Lower lobe of right lung (tissue), 2 donors: ENCODE measurements around the gene MYL3. TPM values are rescaled to one million over a fixed set of nuclear protein-coding genes. Genes with fewer than 3 reads are reported as not detected.
A peak's percentile ranks its signal among the peaks of the same experiment; 100 is the strongest.

Experiments
- ATAC-seq, 2 donors: fragments of 200-7000 bp; cut with Tn5 transposase; one replicate each; pipeline ENCODE4 v1.9.1; 2020 to 2022; ENCODE audit warnings: mild to moderate bottlenecking in 2 of 2, moderate library complexity in 2 of 2
- DNase-seq: peaks from one replicate; pipeline ENCODE4 v3.0.0-alpha.2; 2020
- H3K27ac ChIP-seq: fragments of 200-600 bp; one replicate; pipeline ENCODE4 v1.8.0; 2022
- H3K27me3 ChIP-seq: fragments of 200-600 bp; one replicate; pipeline ENCODE4 v1.8.0; 2022; ENCODE audit warnings: low read depth
- H3K36me3 ChIP-seq: fragments of 200-600 bp; one replicate; pipeline ENCODE4 v1.8.0; 2022; ENCODE audit warnings: mild to moderate bottlenecking
- H3K4me1 ChIP-seq: fragments of 200-600 bp; one replicate; pipeline ENCODE4 v1.8.0; 2022
- H3K4me3 ChIP-seq: fragments of 200-600 bp; one replicate; pipeline ENCODE4 v1.8.0; 2022; ENCODE audit warnings: mild to moderate bottlenecking
- H3K9me3 ChIP-seq: fragments of 200-600 bp; one replicate; pipeline ENCODE4 v1.8.0; 2022
- intact Hi-C: fragments of 100-400 bp; cut with DNase I; formaldehyde crosslinking; loops from one replicate; pipeline ENCODE4 v1.11.0; 2022
- total RNA-seq: library from RNA; stranded (reverse); fragmentation: NEBNext Ultra II Directional; extraction: Animal tissue kit (Norgen Biotek cat#: 25700); gene quantifications from one replicate; pipeline ENCODE4 v1.2.1, GENCODE V29; 2021
- TF ChIP-seq, protein P1 (sequence below): fragments of 200-600 bp; IDR thresholded peaks from one replicate; pipeline ENCODE4 v1.8.0; 2022; ENCODE audit warnings: antibody characterized with exemption, mild to moderate bottlenecking
- donor health status: DM: no; HTN: yes; CAD: no; lungs with severe emphysema.

Gene MYL3
- total RNA-seq, 1 donor from 2014 or later = 2.0 TPM

DNA sequence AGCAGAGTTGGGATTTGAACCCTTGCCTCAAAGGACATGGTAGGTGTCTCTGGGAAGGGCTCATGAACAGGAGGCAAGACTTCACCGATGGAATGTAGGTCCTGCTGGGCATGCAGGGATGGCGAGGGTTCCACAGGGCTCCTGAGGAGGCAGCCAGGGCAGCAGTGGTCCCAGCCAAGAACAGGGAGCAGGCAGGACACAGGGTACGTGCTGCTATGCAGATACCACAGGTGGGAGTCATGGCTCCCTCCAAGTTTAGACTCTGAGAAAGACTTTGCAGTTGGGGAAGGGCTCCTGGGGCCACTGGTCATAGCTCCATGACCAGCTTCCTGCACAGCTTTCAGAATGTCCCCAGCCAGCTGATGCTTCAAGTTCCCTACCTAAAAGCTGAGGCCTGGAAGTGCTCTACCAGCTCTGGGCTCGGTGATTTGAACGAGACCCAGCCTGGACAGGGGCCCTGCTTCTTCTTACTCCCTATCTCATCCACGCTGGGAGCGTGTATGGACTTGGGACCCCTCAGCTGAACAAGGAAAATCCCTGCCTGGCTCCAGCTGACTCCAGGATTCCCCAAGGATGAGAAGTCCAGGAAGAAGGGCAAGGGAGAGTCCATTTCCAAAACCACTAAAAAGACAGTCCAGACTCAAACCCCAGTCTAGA lies 747 bp downstream of the MYL3 start:
- no peak for ATAC-seq
- H3K27me3 ChIP-seq = no peaks in the 10 kb centered on the region
- no peak overlapping the region for H3K4me3 ChIP-seq
- intact Hi-C loops = no loop called here
- H3K4me1 ChIP-seq = peaks cover 22% of the 10 kb centered on the region
- no peaks in the 10 kb centered on the region for H3K9me3 ChIP-seq
- no peaks in the 10 kb centered on the region for H3K36me3 ChIP-seq
- no peak overlapping the region for H3K27ac ChIP-seq
- TF ChIP-seq, protein P1, sequence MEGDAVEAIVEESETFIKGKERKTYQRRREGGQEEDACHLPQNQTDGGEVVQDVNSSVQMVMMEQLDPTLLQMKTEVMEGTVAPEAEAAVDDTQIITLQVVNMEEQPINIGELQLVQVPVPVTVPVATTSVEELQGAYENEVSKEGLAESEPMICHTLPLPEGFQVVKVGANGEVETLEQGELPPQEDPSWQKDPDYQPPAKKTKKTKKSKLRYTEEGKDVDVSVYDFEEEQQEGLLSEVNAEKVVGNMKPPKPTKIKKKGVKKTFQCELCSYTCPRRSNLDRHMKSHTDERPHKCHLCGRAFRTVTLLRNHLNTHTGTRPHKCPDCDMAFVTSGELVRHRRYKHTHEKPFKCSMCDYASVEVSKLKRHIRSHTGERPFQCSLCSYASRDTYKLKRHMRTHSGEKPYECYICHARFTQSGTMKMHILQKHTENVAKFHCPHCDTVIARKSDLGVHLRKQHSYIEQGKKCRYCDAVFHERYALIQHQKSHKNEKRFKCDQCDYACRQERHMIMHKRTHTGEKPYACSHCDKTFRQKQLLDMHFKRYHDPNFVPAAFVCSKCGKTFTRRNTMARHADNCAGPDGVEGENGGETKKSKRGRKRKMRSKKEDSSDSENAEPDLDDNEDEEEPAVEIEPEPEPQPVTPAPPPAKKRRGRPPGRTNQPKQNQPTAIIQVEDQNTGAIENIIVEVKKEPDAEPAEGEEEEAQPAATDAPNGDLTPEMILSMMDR = no peak
- peak; percentile 19 for DNase-seq

DNA sequence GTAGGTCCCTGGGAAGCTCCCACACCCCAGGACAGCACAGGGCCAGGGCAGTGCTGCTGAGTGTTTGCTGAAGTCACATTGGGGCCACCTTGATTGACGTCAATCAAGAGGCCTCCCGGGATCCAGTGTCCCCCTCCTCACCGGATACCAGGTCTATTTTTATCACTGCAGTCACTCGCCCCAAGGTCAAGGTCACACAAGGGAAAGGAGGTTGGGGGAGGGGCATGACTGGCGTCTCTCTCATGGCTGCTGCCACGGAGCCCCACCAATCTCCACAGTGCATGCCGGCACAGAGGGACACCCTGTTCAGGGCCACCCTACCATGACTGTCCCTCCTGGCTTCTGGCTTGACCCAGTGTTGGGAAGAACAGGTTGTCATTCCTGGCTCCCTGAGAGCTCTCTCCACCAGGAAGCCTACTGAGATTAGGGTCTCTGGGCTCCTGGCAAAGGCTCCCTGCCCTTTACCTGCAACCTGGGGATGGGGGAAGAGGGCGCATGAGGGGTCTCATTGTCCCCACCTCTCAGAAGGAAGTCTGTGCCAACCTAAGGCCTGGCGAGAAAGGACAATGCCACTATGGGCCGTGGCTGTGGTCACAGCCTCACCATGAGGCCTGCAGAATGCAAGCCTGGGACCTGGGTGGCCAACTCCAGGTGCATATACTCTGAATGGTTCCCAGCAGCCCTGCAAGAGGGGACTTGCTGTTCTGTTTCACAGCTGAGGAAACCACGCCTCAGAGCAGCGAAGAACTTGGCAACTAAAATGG lies 1.5 kb downstream of the MYL3 start:
- Histone ChIP-seq H3K9me3 (no peaks in the 10 kb centered on the region), H3K4me1 (peaks cover 15% of the 10 kb centered on the region), H3K4me3 (no peak overlapping the region), H3K27ac (no peak overlapping the region), H3K36me3 (no peaks in the 10 kb centered on the region), H3K27me3 (no peaks in the 10 kb centered on the region)
- TF ChIP-seq, protein P1 = no peak
- no peak for ATAC-seq
- intact Hi-C loops = no loop called here
- peak; percentile 21 for DNase-seq

DNA sequence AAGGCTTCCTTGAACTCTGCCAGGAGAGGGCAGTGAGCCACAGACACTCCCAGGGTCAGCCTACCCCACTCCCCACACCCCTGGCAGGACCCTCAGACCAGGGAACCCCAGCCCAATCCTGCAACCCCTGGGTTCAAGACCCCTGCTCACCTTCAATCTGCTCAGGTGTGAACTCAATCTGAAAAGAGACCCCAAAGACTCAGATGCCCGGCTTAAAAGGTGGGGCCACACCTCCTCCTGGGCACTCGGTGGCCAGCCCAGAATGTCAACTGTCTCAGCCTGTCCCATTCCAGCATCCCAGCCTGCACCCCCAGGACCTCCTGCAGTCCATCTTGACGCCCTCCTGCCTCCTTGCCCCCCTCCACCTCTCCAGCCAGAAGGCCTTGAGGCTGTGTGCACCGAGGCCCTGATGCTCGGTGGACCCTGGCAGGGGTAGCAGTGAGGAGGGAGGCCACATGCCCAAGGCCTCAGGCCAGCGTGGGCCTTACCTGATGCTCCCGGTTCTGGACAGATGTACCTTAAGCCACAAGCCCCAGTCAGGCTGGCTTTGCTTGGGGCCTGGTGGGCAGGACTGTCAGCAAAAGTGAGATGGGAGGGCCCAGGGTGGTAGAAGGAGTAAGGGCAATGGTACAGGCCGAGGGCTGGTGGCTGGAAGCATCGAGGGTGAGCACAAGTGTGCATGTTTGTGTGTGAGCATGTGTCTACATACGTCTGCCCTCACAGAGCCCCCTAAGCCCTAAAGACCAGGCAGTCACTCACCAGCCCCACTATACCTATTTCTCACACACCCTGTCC lies 2.2 kb downstream of the MYL3 start:
- peak; percentile 30 for DNase-seq

DNA sequence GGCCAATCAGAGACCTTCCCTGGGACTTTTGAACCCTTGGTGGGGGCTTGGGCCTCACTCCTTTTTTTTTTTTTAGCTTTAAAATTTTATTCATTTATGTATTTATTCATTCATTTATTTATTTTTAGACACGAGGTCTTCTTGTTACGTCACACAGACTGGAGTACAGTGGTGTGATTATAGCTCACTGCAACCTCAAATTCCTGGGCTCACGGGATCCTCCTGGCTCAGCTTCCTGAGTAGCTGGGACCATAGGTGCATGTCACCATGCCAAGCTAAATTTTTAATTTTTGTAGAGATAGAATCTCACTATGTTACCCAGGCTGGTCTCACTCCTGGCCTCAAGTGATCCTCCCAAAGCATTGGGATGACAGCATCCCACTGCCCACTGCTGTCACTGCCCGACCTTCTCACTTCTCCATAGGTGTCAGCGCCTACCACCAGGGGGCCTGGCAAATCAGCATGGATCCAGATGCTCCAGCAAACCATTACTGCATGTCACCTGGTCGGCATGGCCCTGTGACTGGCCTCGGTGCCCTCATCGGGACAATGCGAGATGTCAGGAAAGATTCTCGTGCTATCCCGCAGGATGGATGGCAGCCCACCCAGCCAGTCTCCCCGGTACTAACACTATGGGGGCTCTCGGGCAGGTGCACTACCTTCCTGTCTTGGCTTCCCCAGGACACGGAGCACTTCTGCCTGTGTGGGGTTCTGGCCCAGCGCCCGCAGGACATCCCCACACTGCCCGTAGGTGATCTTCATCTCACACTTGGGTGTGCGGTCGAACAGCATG lies 3.0 kb downstream of the MYL3 start:
- H3K27ac ChIP-seq = no peak overlapping the region
- no peaks in the 10 kb centered on the region for H3K36me3 ChIP-seq
- TF ChIP-seq, protein P1 = peak; percentile 28
- H3K4me3 ChIP-seq = no peak overlapping the region
- ATAC-seq = no peak
- no peaks in the 10 kb centered on the region for H3K9me3 ChIP-seq
- intact Hi-C loops = no loop called here
- H3K4me1 ChIP-seq = peaks cover 12% of the 10 kb centered on the region
- DNase-seq = peak; percentile 39
- no peaks in the 10 kb centered on the region for H3K27me3 ChIP-seq

More for the DNA sequence above, 2.2 kb downstream of the MYL3 start:
- Histone ChIP-seq H3K4me3 (no peak overlapping the region), H3K36me3 (no peaks in the 10 kb centered on the region), H3K4me1 (peaks cover 14% of the 10 kb centered on the region), H3K27ac (no peak overlapping the region), H3K9me3 (no peaks in the 10 kb centered on the region), H3K27me3 (no peaks in the 10 kb centered on the region)
- ATAC-seq = no peak
- intact Hi-C loops = no loop called here
- TF ChIP-seq, protein P1 = no peak
